ENCODE data around the gene UGCG. TPM values are rescaled to one million over a fixed set of nuclear protein-coding genes. Genes with fewer than 3 reads are reported as not detected.

UGCG gene
- total RNA-seq, 1 experiment from 2014 or later: 32.6 TPM

GRCh38 chr9:111922324-111923013 is 25.9 kb downstream of the UGCG start:
- peaks cover 88% of the 10 kb centered on the region for H3K79me2 ChIP-seq (ENCODE audit: insufficient read depth, low read length)

DNA sequence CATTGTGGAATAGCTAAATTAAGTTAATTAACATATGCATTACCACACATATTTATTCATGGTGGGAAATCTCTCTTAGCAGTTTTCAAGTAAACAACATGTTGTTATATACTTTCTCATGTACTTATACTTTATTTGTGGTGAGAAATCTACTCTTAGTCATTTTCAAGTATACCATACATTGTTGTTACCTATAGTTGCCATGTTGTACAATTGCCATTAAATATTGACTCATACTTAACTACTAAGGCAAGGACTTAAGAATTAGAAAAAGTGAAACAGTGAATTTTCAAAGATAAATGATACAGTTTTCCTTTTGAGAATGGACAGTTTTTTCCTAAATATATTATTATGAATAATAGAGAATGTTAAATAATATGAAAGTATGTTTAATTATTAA is 27.7 kb downstream of the UGCG start:
- DNase-seq (ENCODE audit: low read depth, low spot score) (no peak), ATAC-seq (no peak)
- H3K9me3 ChIP-seq (ENCODE audit: control insufficient read depth in 1 of 2, insufficient read depth in 1 of 2, low read depth in 1 of 2, low read length in 2 of 2): no peaks in the 10 kb centered on the region
- POLR2A ChIA-PET: no interaction called here
- no peaks in the 10 kb centered on the region for H3K9me2 ChIP-seq (ENCODE audit: insufficient read depth)
- H3K9ac ChIP-seq (ENCODE audit: low read length): no peak overlapping the region
- no peaks in the 10 kb centered on the region for H3K27me3 ChIP-seq (ENCODE audit: insufficient read depth, low read length)
- no peaks in the 10 kb centered on the region for H4K20me1 ChIP-seq (ENCODE audit: insufficient read depth)
- no peak overlapping the region for H3K4me2 ChIP-seq (ENCODE audit: low read length)
- H3K4me3 ChIP-seq (replicated peaks in 1 of 2; ENCODE audit: low read depth in 1 of 2, low read length in 2 of 2): no peak overlapping the region
- H3K4me1 ChIP-seq (ENCODE audit: control insufficient read depth in 1 of 2, insufficient read depth in 2 of 2, low read length in 2 of 2): peaks cover 0 to 9% of the 10 kb centered on the region in 2 experiments; a peak in 1 of 4 replicates
- H3K79me2 ChIP-seq (ENCODE audit: insufficient read depth, low read length): peaks cover 85% of the 10 kb centered on the region
- no peak overlapping the region for H3K27ac ChIP-seq (ENCODE audit: low read depth, low read length)
- BruUV-seq (replicated peaks): no TSS peak
- CTCF ChIA-PET: no interaction called here
- intact Hi-C loops (cut with micrococcal nuclease): no loop called here
- RAD21 ChIA-PET (ENCODE audit: low non-redundant PET in 1 of 2, low total read pairs in 2 of 2, uncharacterized antibody in 2 of 2, unreplicated experiment in 2 of 2): no interaction called here
- TF ChIP-seq TCF7L2 (IDR thresholded peaks at IDR 0.05; ENCODE audit: borderline replicate concordance, extremely low read depth, insufficient read depth, insufficient read length): no peak
- no peak for TF ChIP-seq ZBTB33 (IDR thresholded peaks at IDR 0.05; ENCODE audit: extremely low read depth, insufficient replicate concordance, low read length)
- no peak for TF ChIP-seq SRF (IDR thresholded peaks at IDR 0.05; ENCODE audit: low read depth)
- no peak for TF ChIP-seq ZFX (IDR thresholded peaks at IDR 0.05)
- TF ChIP-seq, protein P1, sequence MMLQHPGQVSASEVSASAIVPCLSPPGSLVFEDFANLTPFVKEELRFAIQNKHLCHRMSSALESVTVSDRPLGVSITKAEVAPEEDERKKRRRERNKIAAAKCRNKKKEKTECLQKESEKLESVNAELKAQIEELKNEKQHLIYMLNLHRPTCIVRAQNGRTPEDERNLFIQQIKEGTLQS (IDR thresholded peaks at IDR 0.05): no peak
- no peak for TF ChIP-seq YY1 (IDR thresholded peaks at IDR 0.05; ENCODE audit: extremely low read depth, insufficient replicate concordance, low read depth, low read length)
- no peak for TF ChIP-seq POLR2AphosphoS5 (IDR thresholded peaks at IDR 0.05; ENCODE audit: low read depth, low read length)
- TF ChIP-seq SIN3A (IDR thresholded peaks at IDR 0.05; ENCODE audit: low read depth): no peak
- no peak for TF ChIP-seq ZNF274 (IDR thresholded peaks at IDR 0.05; ENCODE audit: low read depth, low read length)
- TF ChIP-seq EZH2 (IDR thresholded peaks at IDR 0.05): no peak
- no peak for TF ChIP-seq FOSL1 (IDR thresholded peaks at IDR 0.05; ENCODE audit: low read depth)
- TF ChIP-seq MAX (IDR thresholded peaks at IDR 0.05): no peak
- TF ChIP-seq EZH2phosphoT487 (IDR thresholded peaks at IDR 0.05; ENCODE audit: borderline replicate concordance): no peak
- peaks cover 11 to 16% of the 10 kb centered on the region in 2 experiments; a peak in 2 of 4 replicates for H3K36me3 ChIP-seq (ENCODE audit: control insufficient read depth in 1 of 2, insufficient read depth in 2 of 2, low read length in 2 of 2)
- H2AFZ ChIP-seq (ENCODE audit: low read depth, low read length, poor library complexity, severe bottlenecking): no peak overlapping the region

More at GRCh38 chr9:111922324-111923013, 25.9 kb downstream of the UGCG start:
- Histone ChIP-seq H3K9me2 (ENCODE audit: insufficient read depth) (no peaks in the 10 kb centered on the region), H2AFZ (ENCODE audit: low read depth, low read length, poor library complexity, severe bottlenecking) (no peak overlapping the region), H3K4me2 (ENCODE audit: low read length) (no peak overlapping the region), H3K9ac (ENCODE audit: low read length) (no peak overlapping the region), H3K27ac (ENCODE audit: low read depth, low read length) (no peak overlapping the region), H3K4me3 (replicated peaks in 1 of 2; ENCODE audit: low read depth in 1 of 2, low read length in 2 of 2) (no peak overlapping the region), H3K9me3 (ENCODE audit: control insufficient read depth in 1 of 2, insufficient read depth in 1 of 2, low read depth in 1 of 2, low read length in 2 of 2) (no peaks in the 10 kb centered on the region), H3K4me1 (ENCODE audit: control insufficient read depth in 1 of 2, insufficient read depth in 2 of 2, low read length in 2 of 2) (0 out of 4 replicates have a peak, but pooled peaks cover 0 to 5% of the 10 kb centered on the region in 2 experiments), H3K27me3 (ENCODE audit: insufficient read depth, low read length) (no peaks in the 10 kb centered on the region), H4K20me1 (ENCODE audit: insufficient read depth) (no peaks in the 10 kb centered on the region), H3K36me3 (ENCODE audit: control insufficient read depth in 1 of 2, insufficient read depth in 2 of 2, low read length in 2 of 2) (peaks cover 7 to 13% of the 10 kb centered on the region in 2 experiments; a peak in 3 of 4 replicates)
- no TSS peak for BruUV-seq (replicated peaks)
- TF ChIP-seq SIN3A (IDR thresholded peaks at IDR 0.05; ENCODE audit: low read depth): no peak
- intact Hi-C loops (cut with micrococcal nuclease): no loop called here
- ChIA-PET RAD21 (ENCODE audit: low non-redundant PET in 1 of 2, low total read pairs in 2 of 2, uncharacterized antibody in 2 of 2, unreplicated experiment in 2 of 2) (interaction anchor here in 1 of 2 experiments (0.7 kb wide), 1 partner anchor 152 kb away, joined by 3 read pairs; no protein-coding TSS in a partner anchor), POLR2A (no interaction called here), CTCF (no interaction called here)
- ATAC-seq (no peak), DNase-seq (ENCODE audit: low read depth, low spot score) (no peak)
